H9 (cell line): Measurements from ENCODE around the gene BCAS3. TPM values are rescaled to one million over a fixed set of nuclear protein-coding genes. Genes with fewer than 3 reads are reported as not detected.

Experiments
- DNase-seq: peaks from one replicate; pipeline ENCODE4 v3.0.0-alpha.2; 2017
- H2AFZ ChIP-seq: one replicate; pipeline ENCODE4 v1.6.1; 2013; ENCODE audit warnings: mild to moderate bottlenecking, low read length, control low read depth, moderate library complexity
- H2AK5ac ChIP-seq: 2 replicates; pipeline ENCODE4 v1.6.1; 2013; ENCODE audit warnings: low read length, control low read depth, mixed read lengths; ENCODE audit not compliant: insufficient read length
- H2BK120ac ChIP-seq: one replicate; pipeline ENCODE4 v1.6.1; 2013; ENCODE audit warnings: low read depth, mild to moderate bottlenecking, low read length, control low read depth, inconsistent platforms; ENCODE audit not compliant: poor library complexity, severe bottlenecking
- H2BK12ac ChIP-seq: 2 replicates; pipeline ENCODE4 v1.6.1; 2013; ENCODE audit warnings: low read length, control low read depth, mixed read lengths, low read depth; ENCODE audit not compliant: insufficient read length
- H2BK15ac ChIP-seq: 2 replicates; pipeline ENCODE4 v1.6.1; 2013; ENCODE audit warnings: low read depth, low read length, control low read depth
- H2BK20ac ChIP-seq: one replicate; pipeline ENCODE4 v1.6.1; 2013; ENCODE audit warnings: low read depth, mild to moderate bottlenecking, low read length, control low read depth, inconsistent platforms; ENCODE audit not compliant: poor library complexity, severe bottlenecking
- H2BK5ac ChIP-seq: 2 replicates; pipeline ENCODE4 v1.6.1; 2013; ENCODE audit warnings: low read length, control low read depth, mixed read lengths; ENCODE audit not compliant: insufficient read length
- H3K14ac ChIP-seq: 2 replicates; pipeline ENCODE4 v1.6.1; 2013; ENCODE audit warnings: low read length, control low read depth; ENCODE audit not compliant: insufficient read depth
- H3K18ac ChIP-seq: 2 replicates; pipeline ENCODE4 v1.6.1; 2013; ENCODE audit warnings: low read depth, mild to moderate bottlenecking, mixed read lengths, low read length, control low read depth; ENCODE audit not compliant: insufficient read length
- H3K23ac ChIP-seq: 2 replicates; pipeline ENCODE4 v1.6.1; 2013; ENCODE audit warnings: low read length, control low read depth, mixed read lengths, low read depth; ENCODE audit not compliant: insufficient read length
- H3K23me2 ChIP-seq: 2 replicates; pipeline ENCODE4 v1.6.1; 2013; ENCODE audit warnings: low read depth, mild to moderate bottlenecking, mixed read lengths, low read length, control low read depth; ENCODE audit not compliant: insufficient read length, poor library complexity, severe bottlenecking
- H3K27ac ChIP-seq: 2 replicates; pipeline ENCODE4 v1.5.1; 2013; ENCODE audit warnings: low read length, control low read depth, mixed read lengths, low read depth; ENCODE audit not compliant: insufficient read length
- H3K27me3 ChIP-seq: 2 replicates; pipeline ENCODE4 v1.6.1; 2013; ENCODE audit warnings: low read length, control low read depth, inconsistent platforms; ENCODE audit not compliant: insufficient read depth
- H3K4ac ChIP-seq: 2 replicates; pipeline ENCODE4 v1.6.1; 2013; ENCODE audit warnings: low read depth, mild to moderate bottlenecking, control low read depth, inconsistent platforms, low read length, moderate library complexity
- H3K4me1 ChIP-seq: 2 replicates; pipeline ENCODE4 v1.6.1; 2013; ENCODE audit warnings: low read length, control low read depth, inconsistent platforms; ENCODE audit not compliant: insufficient read depth
- H3K4me2 ChIP-seq: 2 replicates; pipeline ENCODE4 v1.6.1; 2013; ENCODE audit warnings: low read length, control low read depth, mixed read lengths; ENCODE audit not compliant: insufficient read length, insufficient read depth
- H3K56ac ChIP-seq: 2 replicates; pipeline ENCODE4 v1.6.1; 2013; ENCODE audit warnings: low read depth, mild to moderate bottlenecking, mixed read lengths, low read length, control low read depth; ENCODE audit not compliant: insufficient read length
- H3K79me1 ChIP-seq: 2 replicates; pipeline ENCODE4 v1.6.1; 2013; ENCODE audit warnings: low read depth, mild to moderate bottlenecking, moderate library complexity, low read length, control low read depth, inconsistent platforms; ENCODE audit not compliant: insufficient read depth, poor library complexity, severe bottlenecking
- H3K79me2 ChIP-seq: 2 replicates; pipeline ENCODE4 v1.6.1; 2013; ENCODE audit warnings: low read length, control low read depth, inconsistent platforms; ENCODE audit not compliant: insufficient read depth
- H3K9ac ChIP-seq: 2 replicates; pipeline ENCODE4 v1.6.1; 2013; ENCODE audit warnings: low read length, control low read depth, mixed read lengths; ENCODE audit not compliant: insufficient read length; ENCODE audit errors: extremely low read depth
- H3K9me3 ChIP-seq: one replicate; pipeline ENCODE4 v1.6.1; 2013; ENCODE audit warnings: low read depth, low read length, inconsistent platforms; ENCODE audit not compliant: control insufficient read depth
- H3T11ph ChIP-seq: one replicate; pipeline ENCODE4 v1.6.1; 2013; ENCODE audit warnings: mild to moderate bottlenecking, low read length, control low read depth, inconsistent platforms
- H4K20me1 ChIP-seq: one replicate; pipeline ENCODE4 v1.6.1; 2013; ENCODE audit not compliant: control insufficient read depth, insufficient read length, insufficient read depth
- H4K5ac ChIP-seq: 2 replicates; pipeline ENCODE4 v1.6.1; 2013; ENCODE audit warnings: low read depth, mild to moderate bottlenecking, mixed read lengths, low read length, control low read depth; ENCODE audit not compliant: insufficient read length
- H4K8ac ChIP-seq: replicated peaks from 2 replicates; pipeline ENCODE4 v1.6.1; 2013; ENCODE audit warnings: low read length, control low read depth, mixed read lengths, low read depth; ENCODE audit not compliant: insufficient read length
- H4K91ac ChIP-seq: 2 replicates; pipeline ENCODE4 v1.6.1; 2013; ENCODE audit warnings: low read depth, mild to moderate bottlenecking, moderate library complexity, mixed read lengths, low read length, control low read depth; ENCODE audit not compliant: insufficient read length
- H3K27ac Mint-ChIP-seq, 3 experiments: 2 replicates in 2 of 3; 3 replicates in 1 of 3; pipeline ENCODE4 v1.8.0; 2020 to 2021; ENCODE audit warnings: mixed read lengths in 3 of 3, mild to moderate bottlenecking in 1 of 3, moderate library complexity in 1 of 3
- H3K27me3 Mint-ChIP-seq: 2 replicates; pipeline ENCODE4 v1.8.0; 2021; ENCODE audit warnings: low read depth, mild to moderate bottlenecking, moderate library complexity, mixed read lengths
- H3K36me3 Mint-ChIP-seq, 3 experiments: 2 replicates in 2 of 3; 3 replicates in 1 of 3; pipeline ENCODE4 v1.8.0; 2020 to 2021; ENCODE audit warnings: low read depth in 3 of 3, mixed read lengths in 3 of 3; ENCODE audit not compliant: insufficient read depth in 1 of 3
- H3K4me1 Mint-ChIP-seq, 2 experiments: 2 replicates each; pipeline ENCODE4 v1.8.0; 2020; ENCODE audit warnings: mixed read lengths in 2 of 2
- H3K4me3 Mint-ChIP-seq, 2 experiments: 2 replicates in 1 of 2; 3 replicates in 1 of 2; pipeline ENCODE4 v1.8.0; 2020 to 2021; ENCODE audit warnings: mild to moderate bottlenecking in 2 of 2, mixed read lengths in 2 of 2, moderate library complexity in 1 of 2
- H3K9me3 Mint-ChIP-seq, 2 experiments: 2 replicates in 1 of 2; 3 replicates in 1 of 2; pipeline ENCODE4 v1.8.0; 2020; ENCODE audit warnings: mild to moderate bottlenecking in 2 of 2, mixed read lengths in 2 of 2, moderate library complexity in 1 of 2
- CTCF ChIP-seq: fragments of 200-600 bp; sonication (generic); conservative IDR thresholded peaks from 3 replicates; pipeline ENCODE4 v1.8.0; 2021; ENCODE audit warnings: antibody characterized with exemption, mild to moderate bottlenecking
- WGBS: extraction: QIAGEN DNeasy Blood & Tissue Kit; methylation state at CpG from one replicate; pipeline ENCODE4 v1.1.7; 2013; ENCODE audit warnings: missing lambda C conversion rate, low lambda C conversion rate, mixed read lengths; ENCODE audit not compliant: insufficient read length; ENCODE audit errors: extremely low coverage; 5-methylcytosine and 5-hydroxymethylcytosine counted together
- total RNA-seq: library from RNA; stranded (reverse); gene quantifications from 2 replicates; pipeline ENCODE4 v1.2.1, GENCODE V29; 2021

Gene BCAS3
- total RNA-seq, 1 experiment from 2014 or later = 22.4 TPM

- no peak overlapping the region for H3K4me2 ChIP-seq
- H3K9me3 Mint-ChIP-seq = no peaks in the 10 kb centered on the region
Observed at GRCh38 chr17:61065263-61065773, 387.7 kb downstream of the BCAS3 start.

More at GRCh38 chr17:61065263-61065773, 387.7 kb downstream of the BCAS3 start:
- H4K91ac ChIP-seq = no peak overlapping the region
- no CpG with 5 or more reads among the region's 2 CpGs for WGBS
- no peak overlapping the region for H2BK5ac ChIP-seq
- H3K27ac Mint-ChIP-seq = peak overlapping the region in 1 of 3 experiments; percentile 43; a peak in 1 of 7 replicates
- no peak overlapping the region for H3K23ac ChIP-seq
- H3K18ac ChIP-seq = no peak overlapping the region
- H3K79me2 ChIP-seq = no peaks in the 10 kb centered on the region
- H3T11ph ChIP-seq = no peak overlapping the region
- no peak overlapping the region for H2BK15ac ChIP-seq
- no peak overlapping the region for H3K9ac ChIP-seq
- no peak for DNase-seq
- H3K27me3 ChIP-seq = no peaks in the 10 kb centered on the region
- H2BK12ac ChIP-seq = no peak overlapping the region
- no peaks in the 10 kb centered on the region for H3K9me3 ChIP-seq
- no peak overlapping the region for H3K56ac ChIP-seq
- H2AFZ ChIP-seq = no peak overlapping the region
- H2BK120ac ChIP-seq = no peak overlapping the region
- no peak overlapping the region for H2BK20ac ChIP-seq
- no peak overlapping the region for H4K5ac ChIP-seq
- H4K8ac ChIP-seq = no peak overlapping the region
- no peaks in the 10 kb centered on the region for H3K23me2 ChIP-seq
- no peaks in the 10 kb centered on the region for H3K36me3 Mint-ChIP-seq
- H3K4me1 ChIP-seq = no peaks in the 10 kb centered on the region
- no peak overlapping the region for H3K14ac ChIP-seq
- no peak overlapping the region for H3K27ac ChIP-seq
- H3K27me3 Mint-ChIP-seq = no peaks in the 10 kb centered on the region
- no peak overlapping the region for H2AK5ac ChIP-seq
- no peak overlapping the region for H3K4ac ChIP-seq
- no peaks in the 10 kb centered on the region for H3K79me1 ChIP-seq
- no peak overlapping the region for H3K4me3 Mint-ChIP-seq
- H3K4me1 Mint-ChIP-seq = peaks cover 8 to 10% of the 10 kb centered on the region in 2 experiments
- no peaks in the 10 kb centered on the region for H4K20me1 ChIP-seq
- no peak for TF ChIP-seq CTCF
